ENCODE data around the gene BABAM2. TPM values are rescaled to one million over a fixed set of nuclear protein-coding genes. Genes with fewer than 3 reads are reported as not detected.
"Not testable (repeated sequence)": the region's sequence is repeated elsewhere in the genome, so short reads cannot be mapped to it uniquely, and the experiment has no call there.

The BABAM2 gene
- polyA plus RNA-seq, 4 donors: 43.6 to 58.2 (median 51.3) TPM

GRCh38 chr2:27875089-27875881, 15.2 kb upstream of the BABAM2 start:
- no peak for DNase-seq (ENCODE audit: low read depth in 4 of 4, low spot score in 2 of 4)

GRCh38 chr2:27878825-27879224, 11.7 kb upstream of the BABAM2 start:
- DNase-seq (ENCODE audit: low read depth in 4 of 4, low spot score in 2 of 4): no peak

- DNase-seq (ENCODE audit: low read depth in 4 of 4, low spot score in 2 of 4): not testable (repeated sequence)
These were observed 8.5 kb upstream of the BABAM2 start for GRCh38 chr2:27881815-27882583.

- DNase-seq (ENCODE audit: low read depth in 4 of 4, low spot score in 2 of 4): not testable (repeated sequence)
These were observed 8.0 kb upstream of the BABAM2 start for GRCh38 chr2:27882584-27882922.

GRCh38 chr2:27884601-27885000, 5.9 kb upstream of the BABAM2 start:
- no peak for DNase-seq (ENCODE audit: low read depth in 4 of 4, low spot score in 2 of 4)

GRCh38 chr2:27885234-27885633, 5.3 kb upstream of the BABAM2 start:
- no peak for DNase-seq (ENCODE audit: low read depth in 4 of 4, low spot score in 2 of 4)

- no peak for DNase-seq (ENCODE audit: low read depth in 4 of 4, low spot score in 2 of 4)
These were observed 4.9 kb upstream of the BABAM2 start for GRCh38 chr2:27885661-27886060.

- no peak for DNase-seq (ENCODE audit: low read depth in 4 of 4, low spot score in 2 of 4)
These were observed 4.2 kb upstream of the BABAM2 start for GRCh38 chr2:27886322-27886721.

GRCh38 chr2:27887111-27887510, 3.4 kb upstream of the BABAM2 start:
- DNase-seq (ENCODE audit: low read depth in 4 of 4, low spot score in 2 of 4): no peak

GRCh38 chr2:27887830-27888229, 2.7 kb upstream of the BABAM2 start:
- no peak for DNase-seq (ENCODE audit: low read depth in 4 of 4, low spot score in 2 of 4)

GRCh38 chr2:27888790-27889189, 1.7 kb upstream of the BABAM2 start:
- DNase-seq (ENCODE audit: low read depth in 4 of 4, low spot score in 2 of 4): no peak

- DNase-seq (ENCODE audit: low read depth in 4 of 4, low spot score in 2 of 4): peak in 3 of 4 donors; percentile 20 to 24 (median 21)
These were observed 769 bp upstream of the BABAM2 start for GRCh38 chr2:27889774-27890145.

- peak; percentile 64 to 75 (median 67) for DNase-seq (ENCODE audit: low read depth in 4 of 4, low spot score in 2 of 4)
These were observed 569 bp downstream of the BABAM2 start for GRCh38 chr2:27890924-27891672.

- no peak for DNase-seq (ENCODE audit: low read depth in 4 of 4, low spot score in 2 of 4)
These were observed 1.2 kb downstream of the BABAM2 start for GRCh38 chr2:27891673-27892105.

GRCh38 chr2:27893006-27893405, 2.5 kb downstream of the BABAM2 start:
- DNase-seq (ENCODE audit: low read depth in 4 of 4, low spot score in 2 of 4): no peak

- DNase-seq (ENCODE audit: low read depth in 4 of 4, low spot score in 2 of 4): no peak
These were observed 7.2 kb downstream of the BABAM2 start for GRCh38 chr2:27897717-27898116.

- DNase-seq (ENCODE audit: low read depth in 4 of 4, low spot score in 2 of 4): no peak
These were observed 10.7 kb downstream of the BABAM2 start for GRCh38 chr2:27901234-27901633.

GRCh38 chr2:27902098-27902497, 11.6 kb downstream of the BABAM2 start:
- no peak for DNase-seq (ENCODE audit: low read depth in 4 of 4, low spot score in 2 of 4)

GRCh38 chr2:27903018-27903417, 12.5 kb downstream of the BABAM2 start:
- DNase-seq (ENCODE audit: low read depth in 4 of 4, low spot score in 2 of 4): no peak

- DNase-seq (ENCODE audit: low read depth in 4 of 4, low spot score in 2 of 4): no peak
These were observed 13.3 kb downstream of the BABAM2 start for GRCh38 chr2:27903649-27904404.

GRCh38 chr2:27904405-27904665, 13.8 kb downstream of the BABAM2 start:
- DNase-seq (ENCODE audit: low read depth in 4 of 4, low spot score in 2 of 4): no peak

All from left renal cortex interstitium (tissue), 4 donors.